Right lobe of liver (tissue), 6 donors: ENCODE results near the gene ADCY1. TPM values are rescaled to one million over a fixed set of nuclear protein-coding genes. Genes with fewer than 3 reads are reported as not detected.

ENCODE experiments used
- ATAC-seq, 4 donors: fragments of 200-7000 bp; cut with Tn5 transposase; one replicate each; pipeline ENCODE4 v1.9.1; 2020; ENCODE audit warnings: mild to moderate bottlenecking in 4 of 4, moderate library complexity in 4 of 4
- DNase-seq, 3 donors: peaks; one replicate each; pipeline ENCODE4 v3.0.0-alpha.2; 2020
- H3K27ac ChIP-seq, 3 donors: fragments of 200-600 bp; one replicate each; pipeline ENCODE4 v1.8.0; 2022
- H3K27me3 ChIP-seq, 2 donors: fragments of 200-600 bp; one replicate each; pipeline ENCODE4 v1.8.0; 2022
- H3K36me3 ChIP-seq, 4 donors: fragments of 200-600 bp; sonication (generic) in 1 of 4; one replicate each; pipeline versions ENCODE4 v1.5.1 to v1.8.0; 2017 to 2022; ENCODE audit warnings: control low read depth in 1 of 4
- H3K4me1 ChIP-seq, 4 donors: fragments of 200-600 bp; sonication (generic) in 1 of 4; one replicate each; pipeline versions ENCODE4 v1.5.1 to v1.8.0; 2017 to 2022; ENCODE audit warnings: control low read depth in 1 of 4
- H3K4me3 ChIP-seq, 3 donors: fragments of 200-600 bp; one replicate each; pipeline ENCODE4 v1.8.0; 2022
- H3K9me3 ChIP-seq, 4 donors: fragments of 200-600 bp; sonication (generic) in 1 of 4; one replicate each; pipeline versions ENCODE4 v1.5.1 to v1.8.0; 2017 to 2022; ENCODE audit warnings: control low read depth in 1 of 4
- CTCF ChIP-seq, 4 donors: fragments of 200-600 bp in 3 of 4; fragments of 450-650 bp in 1 of 4; IDR thresholded peaks; one replicate each; pipeline versions ENCODE4 v1.5.1 to v1.8.0; 2016 to 2022; ENCODE audit warnings: antibody characterized with exemption in 4 of 4, mild to moderate bottlenecking in 2 of 4
- POLR2A ChIP-seq: fragments of 450-650 bp; IDR thresholded peaks from one replicate; pipeline ENCODE4 v1.6.1; 2017; ENCODE audit warnings: antibody characterized with exemption, mild to moderate bottlenecking
- WGBS: methylation state at CpG from one replicate; pipeline ENCODE4 v1.1.6; 2018; ENCODE audit warnings: low coverage, low lambda C conversion rate; ENCODE audit not compliant: insufficient coverage; ENCODE audit errors: missing lambda C conversion rate; 5-methylcytosine and 5-hydroxymethylcytosine counted together
- intact Hi-C, 2 donors: fragments of 100-400 bp; cut with DNase I; formaldehyde crosslinking; loops; one replicate each; pipeline versions ENCODE4 v1.11.2 to v1.14.1; 2022
- total RNA-seq, 6 experiments: library from RNA; depleted of rRNA in 2 of 6; stranded (reverse); fragments of >200 nt in 2 of 6; fragmentation: NEBNext Ultra II Directional in 3 of 6; extraction: Animal tissue kit (Norgen Biotek cat#: 25700) in 3 of 6; gene quantifications; one replicate each; pipeline versions ENCODE4 v1.1.0 to v1.2.4, GENCODE V29; 2016 to 2023
- donor health status: DM: no; HTN: yes; CAD: no.
- donor health status: DM: no; HTN: no; CAD: no.
- donor health status: DM: no; HTN: no; CAD: no.
- donor health status: DM: no; HTN: yes; CAD: no.
- donor health status: DM: no; HTN: yes; CAD: no.

Gene ADCY1
- total RNA-seq, 6 experiments from 2014 or later, result 7.2 to 17.6 (median 9.3) TPM

- Histone ChIP-seq H3K9me3 (no peaks in the 10 kb centered on the region), H3K27me3 (no peaks in the 10 kb centered on the region), H3K27ac (peak overlapping the region; percentile 54 to 89 (median 85)), H3K4me3 (peak overlapping the region in 1 of 3 donors; percentile 21), H3K36me3 (no peaks in the 10 kb centered on the region), H3K4me1 (peaks cover 0 to 63% (median 22%) of the 10 kb centered on the region in 4 donors)
- TF ChIP-seq POLR2A (no peak), CTCF (IDR thresholded peaks at IDR 0.05) (no peak)
- intact Hi-C loops, result no loop called here
- 57% methylated on average over 5 of the region's 5 CpGs for WGBS
- DNase-seq (peak; percentile 21 to 79 (median 56)), ATAC-seq (peak; percentile 54 to 67 (median 56))
These were observed 121.3 kb downstream of the ADCY1 start for GRCh38 chr7:45695249-45695995.

- WGBS, result 72% methylated on average over 2 of the region's 4 CpGs
- no peak for TF ChIP-seq POLR2A
- no peak for TF ChIP-seq CTCF (IDR thresholded peaks at IDR 0.05)
- Histone ChIP-seq H3K4me1 (peaks cover 0 to 73% (median 27%) of the 10 kb centered on the region in 4 donors), H3K4me3 (no peak overlapping the region), H3K27ac (peak overlapping the region; percentile 8 to 89 (median 85)), H3K36me3 (no peaks in the 10 kb centered on the region), H3K9me3 (no peaks in the 10 kb centered on the region), H3K27me3 (no peaks in the 10 kb centered on the region)
- DNase-seq, result peak; percentile 18 to 60 (median 42)
- intact Hi-C loops, result no loop called here
- ATAC-seq, result peak in 2 of 4 donors; percentile 8 to 10
These were observed 122.3 kb downstream of the ADCY1 start for GRCh38 chr7:45696476-45696875.

- H3K9me3 ChIP-seq, result no peaks in the 10 kb centered on the region
- TF ChIP-seq POLR2A (no peak), CTCF (IDR thresholded peaks at IDR 0.05) (no peak)
- intact Hi-C loops, result no loop called here
- H3K27ac ChIP-seq, result peak overlapping the region in 2 of 3 donors; percentile 85 to 89
- peak in 1 of 3 donors; percentile 10 for DNase-seq
- no peak for ATAC-seq
- WGBS, result 77% methylated on average over 5 of the region's 5 CpGs
- peaks cover 0 to 77% (median 33%) of the 10 kb centered on the region in 4 donors for H3K4me1 ChIP-seq
- no peaks in the 10 kb centered on the region for H3K36me3 ChIP-seq
- H3K4me3 ChIP-seq, result no peak overlapping the region
- no peaks in the 10 kb centered on the region for H3K27me3 ChIP-seq
These were observed 123.5 kb downstream of the ADCY1 start for GRCh38 chr7:45697576-45698136.

GRCh38 chr7:45698303-45699014, 124.3 kb downstream of the ADCY1 start:
- ATAC-seq (no peak), DNase-seq (peak in 1 of 3 donors; percentile 31)
- Histone ChIP-seq H3K27ac (peak overlapping the region; percentile 32 to 89 (median 85)), H3K4me1 (peaks cover 0 to 79% (median 33%) of the 10 kb centered on the region in 4 donors), H3K36me3 (peaks cover 0 to 5% (median 0%) of the 10 kb centered on the region in 4 donors), H3K4me3 (no peak overlapping the region), H3K9me3 (no peaks in the 10 kb centered on the region), H3K27me3 (no peaks in the 10 kb centered on the region)
- TF ChIP-seq POLR2A, result no peak
- no peak for TF ChIP-seq CTCF (IDR thresholded peaks at IDR 0.05)
- intact Hi-C loops, result no loop called here
- 91% methylated on average over 5 of the region's 6 CpGs for WGBS
